ENCODE data around the gene IL32.

The IL32 gene

GRCh38 chr16:3084969-3085670, 19.7 kb downstream of the IL32 start:
- TF ChIP-seq ZNF530 (tag by site-specific recombination; IDR thresholded peaks at IDR 0.05; ENCODE audit: low read depth) (no peak), MEIS1 (CRISPR knock-in tag; IDR thresholded peaks at IDR 0.05; ENCODE audit: borderline replicate concordance) (no peak), ZNF248 (tag by site-specific recombination; IDR thresholded peaks at IDR 0.05) (no peak), SCRT1 (tag by site-specific recombination; IDR thresholded peaks at IDR 0.05; ENCODE audit: borderline replicate concordance) (no peak), ZNF157 (tag by site-specific recombination; IDR thresholded peaks at IDR 0.05) (no peak), PRDM4 (tag by site-specific recombination; IDR thresholded peaks at IDR 0.05) (no peak), EGR2 (tag by site-specific recombination; IDR thresholded peaks at IDR 0.05; ENCODE audit: low read depth) (no peak), PRDM1 (tag by site-specific recombination; IDR thresholded peaks at IDR 0.05) (no peak), ZNF501 (tag by site-specific recombination; IDR thresholded peaks at IDR 0.05) (no peak), KLF7 (tag by site-specific recombination; IDR thresholded peaks at IDR 0.05; ENCODE audit: borderline replicate concordance) (no peak), YY2 (tag by site-specific recombination; IDR thresholded peaks at IDR 0.05) (no peak), ZNF184 (tag by site-specific recombination; IDR thresholded peaks at IDR 0.05) (no peak), ZNF677 (tag by site-specific recombination; IDR thresholded peaks at IDR 0.05) (no peak), SALL2 (tag by site-specific recombination; IDR thresholded peaks at IDR 0.05; ENCODE audit: borderline replicate concordance) (no peak), KLF9 (tag by site-specific recombination; IDR thresholded peaks at IDR 0.05; ENCODE audit: low read depth) (no peak), ZBTB20 (tag by site-specific recombination; IDR thresholded peaks at IDR 0.05) (no peak), GLIS2 (tag by site-specific recombination; IDR thresholded peaks at IDR 0.05) (no peak), ZNF362 (tag by site-specific recombination; IDR thresholded peaks at IDR 0.05) (no peak), ZNF561 (tag by site-specific recombination; IDR thresholded peaks at IDR 0.05; ENCODE audit: borderline replicate concordance) (no peak)
- CTCF ChIA-PET = no interaction called here
- no peak overlapping the region for H3K4me3 ChIP-seq (ENCODE audit: low read depth, low read length)
- POLR2A ChIA-PET = no interaction called here
- no peaks in the 10 kb centered on the region for H3K4me1 ChIP-seq (ENCODE audit: control insufficient read depth, insufficient read depth, low read length)
- no peaks in the 10 kb centered on the region for H3K9me3 ChIP-seq (ENCODE audit: control insufficient read depth, insufficient read depth, low read depth, low read length)
- H3K36me3 ChIP-seq (ENCODE audit: control insufficient read depth in 2 of 2, insufficient read depth in 1 of 2, low read length in 2 of 2) = no peaks in the 10 kb centered on the region
- H3K27ac ChIP-seq (ENCODE audit: extremely low read depth, low read depth, low read length) = no peak overlapping the region

- TF ChIP-seq ZNF560 (tag by site-specific recombination; IDR thresholded peaks at IDR 0.05; ENCODE audit: borderline replicate concordance) (no peak), WT1 (tag by site-specific recombination; IDR thresholded peaks at IDR 0.05) (no peak), ZNF175 (tag by site-specific recombination; IDR thresholded peaks at IDR 0.05) (no peak), ZNF112 (tag by site-specific recombination; IDR thresholded peaks at IDR 0.05) (no peak), ZNF274 (IDR thresholded peaks at IDR 0.05; ENCODE audit: low read length) (no peak), ZNF274 (tag by site-specific recombination; IDR thresholded peaks at IDR 0.05; ENCODE audit: borderline replicate concordance) (no peak)
- POLR2A ChIA-PET = no interaction called here
- Histone ChIP-seq H3K9me3 (ENCODE audit: control insufficient read depth, insufficient read depth, low read depth, low read length) (no peaks in the 10 kb centered on the region), H3K27ac (ENCODE audit: extremely low read depth, low read depth, low read length) (no peak overlapping the region), H3K36me3 (ENCODE audit: control insufficient read depth in 2 of 2, insufficient read depth in 1 of 2, low read length in 2 of 2) (no peaks in the 10 kb centered on the region), H3K4me3 (ENCODE audit: low read depth, low read length) (no peak overlapping the region), H3K4me1 (ENCODE audit: control insufficient read depth, insufficient read depth, low read length) (no peaks in the 10 kb centered on the region)
- CTCF ChIA-PET = no interaction called here
Observed at GRCh38 chr16:3085868-3086595, 20.6 kb downstream of the IL32 start.

Measured in HEK293 (cell line).